HG03108 (cell line): ENCODE results near the gene STARD13.

Experiments used
- ATAC-seq: cut with Tn5 transposase; IDR thresholded peaks from one replicate; pipeline ENCODE4 v1.9.1; 2021; ENCODE audit warnings: moderate library complexity; ENCODE audit not compliant: unreplicated experiment

Gene STARD13

DNA sequence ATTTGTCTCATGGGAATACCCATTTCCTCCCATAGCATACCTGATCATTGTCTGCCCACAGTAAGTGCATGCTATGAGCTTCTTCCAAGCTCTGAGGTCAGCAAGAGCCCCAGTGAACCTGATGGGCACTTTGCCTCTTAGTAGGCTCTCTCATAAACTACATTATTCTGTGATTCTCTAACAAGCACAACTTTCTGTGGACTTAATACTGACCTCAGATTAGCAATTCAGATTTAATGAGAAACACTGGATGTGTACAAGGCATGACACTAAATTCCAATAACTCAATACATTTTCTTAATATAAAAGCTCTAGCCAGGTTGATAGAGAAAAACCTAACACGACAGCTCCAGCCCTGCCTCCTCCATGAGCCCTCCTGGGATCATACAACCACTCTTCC lies 23.3 kb upstream of the STARD13 start:
- ATAC-seq: no peak

DNA sequence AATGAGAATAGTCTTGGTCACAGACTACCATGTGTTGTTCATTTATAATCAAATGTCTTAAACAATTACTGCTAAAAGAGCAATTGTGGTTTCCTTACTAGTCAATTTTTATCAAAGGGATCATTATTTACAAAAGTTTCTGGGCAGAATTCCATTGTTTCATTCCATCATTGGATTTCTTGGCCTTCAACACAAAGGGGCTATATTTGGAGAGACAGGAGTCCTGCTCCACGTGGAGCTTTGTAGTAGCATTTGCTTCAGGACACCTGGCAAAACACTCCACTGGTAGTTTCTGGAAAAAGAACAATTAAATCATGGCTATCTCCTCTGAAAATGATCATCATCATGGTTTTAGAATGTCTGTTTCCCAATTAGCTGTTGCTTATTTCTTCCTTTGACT lies 22.3 kb upstream of the STARD13 start:
- ATAC-seq: no peak

DNA sequence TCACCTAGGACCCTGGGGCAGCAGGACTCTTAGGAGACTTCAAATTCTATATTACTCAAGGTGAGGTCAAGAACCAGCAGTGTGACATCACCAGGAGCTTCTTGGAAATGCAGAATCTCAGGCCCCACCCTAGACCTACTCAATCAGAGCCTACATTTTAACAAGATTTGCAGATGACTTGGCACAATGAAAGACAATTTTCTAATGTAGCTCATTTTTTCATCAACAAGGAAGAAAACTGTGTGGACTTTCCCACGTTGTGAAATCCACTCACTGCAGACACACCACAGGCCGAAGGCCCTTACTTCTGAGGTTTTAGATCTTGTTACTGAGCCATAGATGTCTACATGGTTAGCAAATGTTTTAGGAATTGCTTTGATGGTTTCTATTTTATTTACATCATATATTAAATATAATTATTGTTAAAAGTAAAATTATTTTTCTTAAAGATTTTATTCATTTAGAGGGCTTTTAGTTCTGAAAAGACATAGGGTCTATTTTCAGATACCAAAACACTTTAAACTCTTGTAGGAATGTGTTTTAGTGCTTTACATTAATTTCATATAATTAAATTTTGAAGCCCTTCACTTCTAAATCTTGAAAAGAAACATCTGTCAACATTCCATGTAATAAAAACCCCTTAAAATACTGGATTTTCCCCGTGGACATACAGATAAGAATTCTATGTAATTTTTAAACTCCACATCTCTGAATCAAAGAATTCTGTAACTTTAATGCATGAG lies 18.5 kb upstream of the STARD13 start:
- no peak for ATAC-seq

DNA sequence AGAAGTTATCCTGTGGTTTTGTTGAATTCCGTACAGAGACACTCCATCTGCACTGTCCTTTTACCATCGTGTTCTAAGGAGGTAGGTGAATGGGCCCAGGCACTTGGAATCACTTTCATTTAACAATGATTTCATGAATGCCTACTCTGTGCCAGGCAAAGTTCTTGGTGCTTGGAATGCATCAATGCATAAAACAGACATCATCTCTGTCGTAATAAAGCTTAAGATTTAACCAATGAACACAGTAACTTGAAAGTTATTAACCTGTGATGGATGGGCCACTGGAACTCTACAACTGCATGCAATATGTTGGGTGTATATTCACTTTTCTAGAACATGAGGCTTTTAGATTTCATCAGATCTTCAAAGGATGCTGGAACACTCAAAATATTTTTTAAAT lies 14.1 kb upstream of the STARD13 start:
- no peak for ATAC-seq

DNA sequence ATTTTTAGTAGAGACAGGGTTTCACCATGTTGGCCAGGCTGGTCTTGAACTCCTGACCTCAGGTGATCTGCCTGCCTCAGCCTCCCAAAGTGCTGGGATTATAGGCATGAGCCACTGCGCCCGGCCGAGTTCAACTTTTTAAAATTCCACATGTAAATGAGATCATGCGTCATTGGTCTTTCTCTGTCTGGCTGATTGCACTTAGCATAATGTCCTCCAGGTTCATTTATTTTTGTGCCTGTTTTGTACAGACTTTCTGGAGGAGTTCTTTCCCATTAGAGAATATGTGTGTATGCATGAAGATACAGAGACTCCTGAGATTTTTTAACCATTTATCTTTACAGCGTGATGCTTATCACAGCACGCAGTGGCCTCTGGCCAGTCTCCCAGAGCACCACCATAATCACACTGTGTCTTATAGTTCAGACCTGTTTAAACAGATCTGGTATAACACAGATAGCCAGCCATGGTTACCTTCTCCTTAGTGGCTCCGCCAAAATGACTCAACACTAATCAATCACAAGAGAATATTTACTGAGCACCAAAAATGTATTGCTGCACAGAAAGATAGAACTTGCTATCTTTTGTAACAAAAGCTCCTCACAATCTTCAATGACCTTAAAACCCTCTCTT lies 11.4 kb upstream of the STARD13 start:
- no peak for ATAC-seq

DNA sequence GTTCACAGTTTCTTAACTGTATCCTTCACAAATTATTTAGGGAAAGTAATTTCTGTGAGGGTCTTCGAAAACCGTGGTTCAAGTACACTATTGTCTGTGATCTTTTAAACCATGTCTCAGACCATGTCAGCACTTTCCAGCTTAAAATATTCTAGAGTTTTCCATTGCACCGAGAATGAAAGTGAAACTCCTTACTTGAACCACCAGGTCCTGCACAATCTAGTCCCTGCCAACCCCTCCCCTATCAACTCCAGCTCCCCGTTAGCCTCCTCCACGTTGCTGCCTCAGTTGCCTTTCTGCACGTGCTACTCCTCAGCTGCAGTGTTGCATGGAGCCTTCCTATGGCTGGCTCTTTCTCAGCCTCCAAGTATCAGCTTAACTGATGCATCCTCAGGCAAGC lies 7.2 kb upstream of the STARD13 start:
- ATAC-seq: no peak

DNA sequence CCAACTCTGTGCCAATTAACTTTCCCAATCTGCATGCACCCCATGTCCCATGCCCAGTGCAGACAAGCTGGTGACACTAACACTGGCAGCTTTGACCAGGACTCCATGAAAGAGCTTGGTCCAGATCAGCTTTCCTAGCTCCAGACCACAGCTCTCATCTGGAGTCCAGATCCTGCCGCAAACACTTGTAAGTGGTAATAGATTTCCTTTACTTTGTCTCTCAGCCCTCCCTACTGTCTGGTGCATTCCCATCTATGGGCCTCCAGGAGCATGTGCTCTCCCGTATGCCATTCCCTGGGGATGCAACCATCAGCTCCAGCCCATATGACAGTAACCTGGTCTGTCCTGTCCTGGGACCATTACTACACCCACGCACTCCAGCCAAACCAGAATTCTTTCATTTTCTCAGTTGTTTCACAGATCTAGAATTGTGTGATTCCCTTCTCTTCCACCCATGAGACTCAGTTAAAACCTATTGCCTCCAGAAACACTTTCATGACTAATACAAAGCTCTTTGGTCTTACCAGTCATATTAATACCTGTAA lies 4.9 kb upstream of the STARD13 start:
- ATAC-seq: no peak

DNA sequence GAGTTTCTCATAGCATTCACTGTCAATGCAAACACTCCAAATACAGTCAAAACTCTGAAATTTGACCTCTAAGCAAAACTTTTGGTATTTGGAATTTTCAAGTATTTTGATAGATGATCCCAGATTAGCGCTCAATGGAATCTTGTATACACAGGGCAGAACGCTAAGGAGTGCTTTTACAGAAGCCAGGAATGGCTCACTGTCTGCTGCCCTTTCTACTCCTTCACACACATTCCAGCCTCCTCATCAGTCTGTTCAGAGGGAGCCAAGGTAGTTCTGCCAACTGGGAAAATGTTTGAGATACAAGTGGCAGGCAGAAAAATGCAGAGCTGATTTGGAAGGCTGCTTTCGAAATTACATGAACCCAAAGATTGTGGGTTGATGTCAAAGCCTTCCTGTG lies 4.4 kb upstream of the STARD13 start:
- ATAC-seq: no peak

DNA sequence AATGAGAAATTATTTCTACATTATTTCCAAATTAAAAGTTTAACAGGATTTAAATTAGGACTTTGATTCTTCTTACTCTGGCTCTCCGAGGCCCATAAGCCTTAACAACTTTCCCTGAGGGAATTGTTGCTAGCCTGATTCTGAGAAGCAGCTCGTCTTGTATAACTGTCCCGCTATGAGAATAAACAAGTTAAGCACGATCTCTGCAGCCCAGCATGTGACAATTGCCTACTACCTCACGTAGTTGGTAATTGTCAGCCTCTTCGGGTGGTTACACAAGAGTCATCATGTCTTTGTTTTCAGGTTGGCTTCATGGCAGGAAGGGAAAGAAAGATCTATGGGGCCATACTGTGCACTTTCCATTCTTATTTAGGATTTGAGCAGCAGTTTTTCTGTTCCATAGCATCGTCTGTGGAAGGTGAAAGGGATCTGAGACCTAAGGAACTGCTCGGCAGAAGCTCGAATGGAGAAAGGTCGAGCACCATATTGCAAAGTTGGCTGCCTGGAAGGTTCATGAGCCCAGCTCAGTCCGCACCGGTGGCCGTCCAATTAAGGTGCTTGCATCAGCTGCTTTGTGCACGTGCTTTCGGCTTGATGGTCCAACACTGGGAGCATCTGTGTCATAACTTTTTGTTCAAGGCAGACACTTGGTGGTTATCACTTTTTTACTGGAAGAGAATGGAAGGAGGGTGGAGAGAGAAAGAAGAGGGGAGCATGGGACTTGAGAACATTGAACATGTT lies 1.8 kb upstream of the STARD13 start:
- ATAC-seq: no peak

DNA sequence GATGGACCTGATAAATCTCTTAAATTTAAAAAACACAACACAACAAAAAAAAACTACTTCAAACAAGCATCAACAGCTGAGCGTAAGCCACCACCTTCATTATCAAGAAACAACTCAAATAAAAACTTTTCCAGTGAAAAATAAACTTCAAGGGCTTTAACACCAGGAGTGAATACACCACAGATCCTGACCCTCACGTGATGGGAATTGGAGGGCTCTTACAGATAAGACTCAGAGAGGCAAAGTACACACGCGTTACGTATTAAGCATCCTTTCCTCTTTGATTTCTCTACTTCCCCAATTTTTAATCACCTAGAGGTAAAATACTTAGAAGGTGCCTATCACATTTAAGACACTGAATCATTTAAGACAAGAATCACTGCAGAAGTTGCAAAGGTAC lies 573 bp upstream of the STARD13 start:
- no peak for ATAC-seq

DNA sequence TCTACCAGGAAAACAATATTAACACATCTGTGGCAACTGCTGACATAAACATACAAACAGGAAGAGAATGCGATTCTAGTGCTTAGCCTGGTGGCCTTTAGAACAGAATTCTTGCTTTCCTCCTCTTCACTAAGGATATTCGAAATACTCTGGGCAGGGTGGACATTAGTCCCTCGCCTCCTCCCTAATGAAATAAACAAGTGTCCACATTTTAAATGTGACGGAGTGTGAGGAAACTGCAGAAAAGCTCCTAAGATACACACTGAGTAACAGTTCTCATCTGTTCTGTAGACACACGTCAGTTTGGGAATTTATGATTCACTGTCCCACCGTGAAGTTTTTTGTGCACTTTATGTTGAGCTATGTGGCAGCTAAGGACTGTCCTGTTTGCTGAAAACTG lies 639 bp downstream of the STARD13 start:
- no peak for ATAC-seq

DNA sequence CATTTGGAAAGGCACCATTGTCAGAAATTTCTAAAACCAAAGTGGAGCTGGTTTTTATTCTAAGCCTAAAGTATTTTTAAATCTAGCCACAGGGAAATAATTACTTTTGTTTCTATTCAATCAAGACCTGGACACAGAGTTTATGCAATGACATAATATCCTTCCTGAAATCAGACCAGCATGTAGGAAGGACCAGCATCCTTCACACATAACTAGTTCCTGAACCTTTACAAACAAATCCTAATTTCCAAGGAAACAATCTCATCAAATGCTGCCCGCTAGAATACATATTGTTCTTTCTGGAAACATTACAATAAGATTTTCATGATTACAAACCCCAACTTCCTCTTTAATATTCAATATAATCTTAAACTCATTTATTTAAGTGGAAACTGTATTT lies 1.5 kb downstream of the STARD13 start:
- ATAC-seq: no peak

DNA sequence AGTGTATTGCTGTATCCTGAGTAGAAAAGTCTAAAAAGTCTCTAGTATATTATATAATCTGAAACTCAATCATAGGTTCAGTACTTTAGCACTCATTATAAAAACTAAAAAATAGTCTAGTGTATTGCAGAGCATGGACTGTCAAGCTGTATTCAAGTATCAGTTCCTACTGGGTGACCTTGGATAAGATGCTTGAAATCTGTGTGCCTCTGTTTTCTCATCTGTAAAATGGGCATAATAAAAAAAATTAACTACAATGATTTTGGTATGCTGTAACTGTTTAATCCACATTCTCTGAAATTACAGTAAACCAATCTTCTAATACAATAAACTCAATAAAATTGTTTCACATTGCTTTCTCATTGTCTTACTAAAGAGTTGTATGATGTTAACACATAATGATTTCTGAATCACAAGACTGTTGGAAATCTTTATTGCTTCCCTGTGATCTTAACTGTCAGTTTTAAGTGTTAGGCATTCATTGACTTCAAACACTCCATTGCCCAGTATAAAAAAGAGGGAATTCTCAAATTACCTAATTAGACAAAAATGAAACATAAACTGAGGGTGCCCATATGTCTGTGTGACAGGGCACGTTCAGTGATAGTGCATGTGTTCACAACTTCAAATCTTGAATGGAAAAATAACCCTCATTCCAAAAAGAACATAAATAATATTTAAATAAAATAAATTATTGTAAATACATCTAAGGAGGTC lies 2.2 kb downstream of the STARD13 start:
- no peak for ATAC-seq

DNA sequence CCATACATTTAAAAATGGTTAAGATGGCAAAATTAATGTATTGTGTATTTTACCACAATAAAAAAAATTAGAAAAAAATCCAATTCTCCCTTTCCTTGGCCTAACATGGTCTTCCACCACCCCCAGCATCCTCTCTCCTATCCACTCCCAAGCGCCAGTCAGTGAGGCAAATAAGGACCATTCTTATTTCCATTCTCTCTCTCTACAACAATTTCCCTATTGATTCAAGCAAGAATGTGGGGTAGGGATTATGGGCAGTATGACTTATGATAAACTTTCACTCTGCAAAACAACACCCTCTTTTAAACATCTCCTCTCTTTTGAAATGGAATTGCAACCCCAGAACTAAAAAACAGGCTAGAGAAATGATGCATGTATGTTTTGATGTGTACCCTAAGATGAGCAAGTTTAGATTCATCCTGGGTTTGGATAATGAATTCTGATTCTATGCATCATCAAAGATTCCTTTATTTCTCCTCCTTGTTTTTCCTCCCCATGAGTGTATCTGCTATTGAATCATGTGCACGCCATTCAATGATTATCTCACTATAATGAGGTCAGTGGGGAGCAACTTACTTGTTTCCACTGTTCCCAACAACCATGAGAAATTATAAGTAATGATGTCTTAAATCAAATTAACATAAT lies 3.5 kb downstream of the STARD13 start:
- ATAC-seq: no peak

DNA sequence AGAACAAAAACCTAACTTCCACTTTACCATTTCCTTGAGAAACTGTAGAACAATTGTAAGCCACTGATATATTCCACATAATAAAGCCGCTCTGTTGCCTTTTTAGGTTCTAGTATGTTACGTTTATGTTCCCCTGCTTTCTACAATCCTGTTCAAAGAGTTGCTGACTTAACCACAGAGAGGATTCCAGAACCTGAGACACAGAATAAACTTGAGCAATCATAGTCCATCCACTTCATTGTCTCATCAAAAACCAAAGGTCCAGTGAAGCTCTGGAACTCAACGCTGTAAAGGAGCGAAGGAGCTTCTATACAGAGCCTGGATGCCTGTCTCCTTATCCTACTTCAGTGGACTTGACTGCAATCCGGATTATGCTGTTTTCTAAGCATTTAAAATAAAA lies 4.6 kb downstream of the STARD13 start:
- ATAC-seq: no peak

DNA sequence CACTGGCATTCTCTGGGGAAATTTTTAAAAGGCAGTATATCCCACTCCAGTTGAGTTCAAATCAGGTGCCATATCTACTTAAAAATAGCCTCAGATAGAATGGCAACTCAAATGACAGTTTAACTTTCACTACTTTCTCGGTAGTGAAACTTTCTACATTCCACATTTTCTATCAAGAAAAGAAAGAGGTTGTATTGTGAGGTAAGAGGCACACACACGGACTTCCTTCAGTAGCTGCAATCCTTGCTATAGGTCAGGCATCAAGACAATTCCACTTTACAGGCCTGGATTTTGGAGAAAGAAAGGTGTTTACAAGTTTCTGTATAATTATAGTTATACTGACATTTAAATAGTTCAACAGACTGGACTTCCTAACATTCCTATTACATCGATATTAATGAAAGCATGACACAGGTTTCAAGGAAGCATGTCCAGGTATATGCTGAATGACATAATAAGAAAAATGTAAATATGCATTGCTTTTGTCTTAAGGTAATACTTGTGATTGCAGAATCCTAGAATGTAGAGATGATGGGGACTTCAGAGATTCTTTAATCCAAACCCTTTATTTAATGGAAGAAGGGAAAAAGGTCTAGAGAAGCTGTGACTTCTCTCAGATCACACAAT lies 5.2 kb downstream of the STARD13 start:
- no peak for ATAC-seq

DNA sequence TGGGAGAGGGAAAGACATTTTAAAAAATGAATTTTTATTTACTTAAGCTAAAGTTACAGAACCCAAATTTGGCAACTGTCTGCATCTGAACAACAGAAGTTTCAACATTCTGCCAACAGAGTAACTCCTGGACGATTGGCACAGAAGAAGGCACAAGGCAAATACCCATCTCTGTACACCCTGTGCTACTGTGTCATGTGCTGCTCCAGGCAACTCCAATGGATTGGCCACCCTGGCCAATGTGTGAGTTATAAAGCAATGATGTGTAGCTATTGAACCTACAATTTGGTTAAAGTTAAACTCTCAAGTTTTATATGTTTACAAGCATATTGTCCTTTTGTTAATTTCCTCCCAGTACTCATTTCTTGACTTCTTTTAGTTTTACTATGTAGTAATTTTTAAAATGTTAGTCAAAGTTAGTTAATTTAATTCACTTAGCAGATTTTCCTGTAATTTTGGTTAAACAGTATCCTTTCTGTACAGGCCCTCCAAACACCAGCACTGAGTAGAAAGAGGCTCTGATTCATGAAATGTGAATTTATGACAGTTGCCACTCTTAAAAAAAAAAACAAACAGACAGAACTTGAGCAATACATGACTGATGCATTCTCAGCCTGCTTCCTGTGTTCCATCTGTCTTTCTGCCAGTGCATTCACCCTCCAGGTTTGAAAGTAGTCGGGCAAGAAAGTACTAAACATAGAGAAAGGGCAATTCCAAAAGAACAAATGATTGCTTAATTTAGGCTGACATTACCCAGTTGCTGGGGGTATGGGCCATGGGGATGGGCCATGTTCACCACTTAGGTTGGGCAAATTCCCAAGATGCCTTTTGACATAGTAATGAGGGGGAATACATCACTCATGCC lies 5.9 kb downstream of the STARD13 start:
- ATAC-seq: no peak

DNA sequence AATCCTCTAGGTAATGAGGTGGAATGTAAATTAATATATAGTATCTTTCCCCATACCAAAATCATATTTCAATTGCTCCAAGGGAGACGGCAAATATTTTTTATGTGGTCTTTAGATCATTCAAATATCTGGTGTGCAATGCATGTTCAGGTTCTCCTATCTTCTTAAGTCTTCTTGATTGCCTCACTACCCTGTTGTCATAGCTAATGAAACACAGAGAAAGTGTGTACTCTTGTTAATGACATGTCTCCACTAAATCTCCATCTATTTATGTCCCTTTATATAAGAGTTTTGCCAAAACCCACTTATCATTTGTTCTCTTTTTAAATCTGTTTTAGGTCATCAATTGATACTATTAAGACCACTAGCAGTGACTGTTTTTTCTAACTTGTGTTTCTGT lies 6.6 kb downstream of the STARD13 start:
- ATAC-seq: no peak

DNA sequence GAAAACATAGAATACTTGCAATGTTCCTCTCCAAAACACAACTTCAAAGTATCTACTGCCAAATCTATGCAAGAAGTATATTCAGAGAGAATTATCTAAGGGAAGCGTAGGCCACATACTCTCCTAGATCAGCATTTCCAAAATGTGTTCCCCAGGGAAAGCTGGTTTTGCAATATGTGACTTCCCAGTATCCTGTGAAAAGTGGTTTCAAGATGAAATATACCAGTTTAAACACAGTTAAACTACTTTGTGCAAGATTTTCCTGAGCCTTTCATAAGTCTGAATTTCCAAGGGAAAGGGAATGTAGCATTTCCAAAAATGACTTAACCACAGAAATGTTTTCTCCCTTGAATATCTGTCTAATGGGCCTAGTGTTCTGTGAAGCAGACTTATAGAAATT lies 7.6 kb downstream of the STARD13 start:
- no peak for ATAC-seq
